Type B pancreatic cell (in vitro differentiated cells): ENCODE data around the gene WASHC4. TPM values are rescaled to one million over a fixed set of nuclear protein-coding genes. Genes with fewer than 3 reads are reported as not detected.

Source experiments
- DNase-seq: peaks from one replicate; pipeline ENCODE4 v3.0.0; 2021; ENCODE audit warnings: mixed read lengths; ENCODE audit not compliant: unreplicated experiment; ENCODE audit errors: extremely low spot score
- H3K27ac Mint-ChIP-seq: 2 replicates; pipeline ENCODE4 v1.8.0; 2021; ENCODE audit warnings: mild to moderate bottlenecking, mixed read lengths
- H3K27me3 Mint-ChIP-seq: 2 replicates; pipeline ENCODE4 v1.8.0; 2021; ENCODE audit warnings: mixed read lengths
- H3K36me3 Mint-ChIP-seq: 2 replicates; pipeline ENCODE4 v1.8.0; 2021; ENCODE audit warnings: mixed read lengths
- H3K4me1 Mint-ChIP-seq: one replicate; pipeline ENCODE4 v1.8.0; 2021; ENCODE audit warnings: mixed read lengths; ENCODE audit not compliant: unreplicated experiment
- H3K4me3 Mint-ChIP-seq: 2 replicates; pipeline ENCODE4 v1.8.0; 2021; ENCODE audit warnings: mild to moderate bottlenecking, mixed read lengths
- H3K9me3 Mint-ChIP-seq: 2 replicates; pipeline ENCODE4 v1.8.0; 2021; ENCODE audit warnings: mixed read lengths
- CTCF ChIP-seq: fragments of 200-600 bp; sonication (generic); conservative IDR thresholded peaks from 2 replicates; pipeline ENCODE4 v1.5.0; 2021; ENCODE audit warnings: antibody characterized with exemption, mild to moderate bottlenecking
- total RNA-seq: library from RNA; stranded (reverse); gene quantifications from 2 replicates; pipeline ENCODE4 v1.2.1, GENCODE V29; 2021; ENCODE audit warnings: low replicate concordance

Gene WASHC4
- total RNA-seq, 1 donor from 2014 or later: 35.6 TPM

- no peaks in the 10 kb centered on the region for H3K9me3 Mint-ChIP-seq
- peaks cover 32% of the 10 kb centered on the region for H3K4me1 Mint-ChIP-seq
- no peak for DNase-seq
- H3K27ac Mint-ChIP-seq: peak overlapping the region; percentile 96
- H3K27me3 Mint-ChIP-seq: no peaks in the 10 kb centered on the region
- H3K36me3 Mint-ChIP-seq: peaks cover 8% of the 10 kb centered on the region
- peak overlapping the region; percentile 97 for H3K4me3 Mint-ChIP-seq
- no peak for TF ChIP-seq CTCF
Measured at GRCh38 chr12:105107171-105107493, 399 bp upstream of the WASHC4 start.

- DNase-seq: no peak
- peaks cover 20% of the 10 kb centered on the region for H3K36me3 Mint-ChIP-seq
- H3K4me1 Mint-ChIP-seq: peaks cover 37% of the 10 kb centered on the region
- H3K27ac Mint-ChIP-seq: peak overlapping the region; percentile 57
- H3K27me3 Mint-ChIP-seq: no peaks in the 10 kb centered on the region
- TF ChIP-seq CTCF: no peak
- peak overlapping the region; percentile 97 for H3K4me3 Mint-ChIP-seq
- H3K9me3 Mint-ChIP-seq: no peaks in the 10 kb centered on the region
Measured at GRCh38 chr12:105109465-105110212, 2.1 kb downstream of the WASHC4 start.

DNA sequence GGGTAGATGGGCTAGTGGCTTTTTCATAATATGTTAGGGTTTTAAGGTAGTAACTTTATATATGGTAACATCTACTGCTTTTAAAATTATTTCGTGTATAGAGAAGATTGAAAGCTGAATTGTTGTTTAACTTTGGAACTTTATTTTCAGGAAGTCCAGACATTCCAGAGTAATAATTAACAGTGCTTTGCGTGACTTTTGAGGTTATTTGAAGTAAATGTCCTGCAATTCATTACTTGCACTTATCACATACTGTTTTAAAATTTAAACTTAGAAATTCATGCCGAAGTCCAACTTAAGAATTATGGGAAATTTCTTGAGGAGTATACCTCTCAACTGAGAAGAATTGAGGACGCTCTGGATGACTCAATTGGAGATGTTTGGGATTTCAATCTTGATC lies 3.3 kb downstream of the WASHC4 start:
- Mint-ChIP-seq H3K36me3 (peaks cover 23% of the 10 kb centered on the region), H3K4me3 (peak overlapping the region; percentile 34), H3K4me1 (peaks cover 37% of the 10 kb centered on the region)

GRCh38 chr12:105113094-105113493 lies 5.6 kb downstream of the WASHC4 start:
- peaks cover 23% of the 10 kb centered on the region for H3K36me3 Mint-ChIP-seq
- peaks cover 25% of the 10 kb centered on the region for H3K4me1 Mint-ChIP-seq
- no peaks in the 10 kb centered on the region for H3K9me3 Mint-ChIP-seq
- no peak overlapping the region for H3K27ac Mint-ChIP-seq
- no peak for DNase-seq
- H3K4me3 Mint-ChIP-seq: no peak overlapping the region
- TF ChIP-seq CTCF: no peak
- no peaks in the 10 kb centered on the region for H3K27me3 Mint-ChIP-seq

More for the DNA sequence above, 3.3 kb downstream of the WASHC4 start:
- Mint-ChIP-seq H3K9me3 (no peaks in the 10 kb centered on the region), H3K27me3 (no peaks in the 10 kb centered on the region), H3K27ac (no peak overlapping the region)
- no peak for TF ChIP-seq CTCF
- no peak for DNase-seq

DNA sequence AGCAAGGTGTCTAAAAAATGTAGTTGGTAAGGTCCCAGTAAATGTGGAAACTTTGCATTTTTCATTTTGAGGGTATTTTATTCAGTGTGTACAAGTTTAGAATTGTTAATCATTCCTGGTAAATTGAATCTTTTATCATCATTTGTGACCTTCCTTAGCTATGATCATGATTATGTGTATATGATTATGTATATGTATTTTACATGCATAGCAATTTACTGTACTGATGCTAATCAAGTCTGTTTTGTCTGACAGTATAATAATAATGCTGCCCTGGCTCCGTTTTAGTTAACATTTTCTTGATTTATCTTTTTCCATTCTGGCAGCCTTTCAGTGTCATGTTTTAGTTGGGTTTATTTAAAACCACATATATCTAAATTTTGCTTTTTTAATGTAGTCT lies 9.4 kb downstream of the WASHC4 start:
- TF ChIP-seq CTCF: no peak
- Mint-ChIP-seq H3K27me3 (no peaks in the 10 kb centered on the region), H3K4me1 (peaks cover 5% of the 10 kb centered on the region), H3K36me3 (peaks cover 30% of the 10 kb centered on the region), H3K4me3 (no peak overlapping the region), H3K27ac (no peak overlapping the region), H3K9me3 (no peaks in the 10 kb centered on the region)
- no peak for DNase-seq
